ENCODE measurements around the gene SMARCAL1.

The SMARCAL1 gene

DNA sequence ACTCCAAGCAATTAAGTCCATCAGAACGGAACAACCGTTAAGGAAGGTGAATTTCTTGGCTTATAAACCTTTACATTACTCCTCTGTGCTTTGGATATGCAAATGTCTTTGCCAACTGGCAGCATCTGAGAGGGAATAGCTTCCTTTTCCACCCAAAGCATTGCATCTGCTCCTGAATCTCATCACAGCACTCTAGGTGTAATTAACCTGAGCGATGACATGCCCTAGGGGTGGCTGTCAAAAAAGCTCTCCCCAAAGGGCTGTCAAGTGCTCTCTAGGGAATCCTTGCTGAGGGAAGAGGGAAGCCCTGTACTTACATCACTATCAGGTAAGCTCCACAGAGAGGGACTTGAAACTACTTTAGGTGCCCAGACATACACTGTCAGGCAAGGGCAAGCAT, 5.5 kb upstream of the SMARCAL1 start:
- H3K4me3 ChIP-seq (ENCODE audit: low read depth, low read length), result no peak overlapping the region
- TF ChIP-seq, protein P1, sequence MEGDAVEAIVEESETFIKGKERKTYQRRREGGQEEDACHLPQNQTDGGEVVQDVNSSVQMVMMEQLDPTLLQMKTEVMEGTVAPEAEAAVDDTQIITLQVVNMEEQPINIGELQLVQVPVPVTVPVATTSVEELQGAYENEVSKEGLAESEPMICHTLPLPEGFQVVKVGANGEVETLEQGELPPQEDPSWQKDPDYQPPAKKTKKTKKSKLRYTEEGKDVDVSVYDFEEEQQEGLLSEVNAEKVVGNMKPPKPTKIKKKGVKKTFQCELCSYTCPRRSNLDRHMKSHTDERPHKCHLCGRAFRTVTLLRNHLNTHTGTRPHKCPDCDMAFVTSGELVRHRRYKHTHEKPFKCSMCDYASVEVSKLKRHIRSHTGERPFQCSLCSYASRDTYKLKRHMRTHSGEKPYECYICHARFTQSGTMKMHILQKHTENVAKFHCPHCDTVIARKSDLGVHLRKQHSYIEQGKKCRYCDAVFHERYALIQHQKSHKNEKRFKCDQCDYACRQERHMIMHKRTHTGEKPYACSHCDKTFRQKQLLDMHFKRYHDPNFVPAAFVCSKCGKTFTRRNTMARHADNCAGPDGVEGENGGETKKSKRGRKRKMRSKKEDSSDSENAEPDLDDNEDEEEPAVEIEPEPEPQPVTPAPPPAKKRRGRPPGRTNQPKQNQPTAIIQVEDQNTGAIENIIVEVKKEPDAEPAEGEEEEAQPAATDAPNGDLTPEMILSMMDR (IDR thresholded peaks at IDR 0.05; ENCODE audit: control insufficient read depth, extremely low read depth, insufficient read depth), result no peak
- no peak for DNase-seq (ENCODE audit: low read depth)

DNA sequence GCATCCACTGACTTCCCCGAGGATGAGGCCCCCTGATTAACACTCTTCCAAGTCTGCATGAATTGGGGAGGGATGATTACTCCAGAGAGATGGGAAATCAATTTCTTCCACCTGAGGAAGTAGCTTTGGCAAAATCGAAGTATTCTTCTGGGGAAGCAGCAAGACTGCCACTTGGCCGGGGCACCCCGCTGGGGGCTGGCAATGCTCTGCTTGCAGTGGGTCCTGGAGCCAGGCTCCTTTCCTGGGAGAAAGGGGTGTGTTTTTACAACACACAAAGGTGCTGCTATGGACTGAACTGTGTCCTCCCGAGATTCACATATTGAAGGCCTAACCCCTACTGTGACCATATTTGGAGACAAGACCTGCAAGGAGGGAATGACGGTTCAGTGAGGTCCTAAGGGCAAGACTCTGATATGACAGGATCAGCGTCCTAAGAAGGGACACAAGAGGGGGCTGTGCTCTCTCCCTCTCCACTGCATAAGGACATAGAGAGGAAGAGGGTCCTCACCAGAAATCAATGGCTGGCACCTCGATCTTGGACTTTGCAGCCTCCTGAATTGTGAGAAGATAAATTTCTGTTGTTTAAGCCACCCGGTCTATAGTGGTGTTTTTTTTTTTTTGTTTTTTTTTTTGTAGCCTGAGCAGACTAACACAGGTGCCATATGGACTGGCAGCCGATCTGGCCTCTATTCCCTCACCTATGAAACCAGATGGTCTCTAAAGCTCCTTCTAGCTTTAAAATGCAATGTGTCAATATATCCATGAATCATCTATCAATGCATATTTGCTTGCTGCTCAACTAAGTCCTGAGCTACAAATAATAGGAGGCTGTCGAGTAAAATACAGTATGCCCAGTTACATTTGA, 3.6 kb upstream of the SMARCAL1 start:
- DNase-seq (ENCODE audit: low read depth), result no peak
- H3K4me3 ChIP-seq (ENCODE audit: low read depth, low read length), result no peak overlapping the region
- TF ChIP-seq, protein P1 (IDR thresholded peaks at IDR 0.05; ENCODE audit: control insufficient read depth, extremely low read depth, insufficient read depth), result no peak

DNA sequence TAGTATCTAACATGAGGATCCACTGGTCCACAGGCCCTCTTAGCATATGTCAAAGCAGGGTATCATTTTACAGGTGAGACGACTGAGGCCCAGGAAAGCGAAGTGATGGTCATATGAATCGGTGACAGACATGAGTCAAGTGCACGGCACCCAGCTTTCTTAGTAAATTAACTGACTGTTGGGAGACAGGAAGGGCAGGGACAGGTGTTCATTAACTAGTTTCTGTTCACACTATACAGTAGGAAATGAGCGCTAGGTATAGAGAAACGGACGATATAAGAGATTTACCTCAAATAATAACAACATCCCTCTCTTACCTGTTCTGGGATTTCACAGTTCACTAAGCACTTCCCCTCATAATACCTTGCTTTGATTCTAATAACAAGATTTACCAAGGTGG, 1.7 kb upstream of the SMARCAL1 start:
- no peak for DNase-seq (ENCODE audit: low read depth)
- no peak overlapping the region for H3K4me3 ChIP-seq (ENCODE audit: low read depth, low read length)
- TF ChIP-seq, protein P1 (IDR thresholded peaks at IDR 0.05; ENCODE audit: control insufficient read depth, extremely low read depth, insufficient read depth), result no peak

DNA sequence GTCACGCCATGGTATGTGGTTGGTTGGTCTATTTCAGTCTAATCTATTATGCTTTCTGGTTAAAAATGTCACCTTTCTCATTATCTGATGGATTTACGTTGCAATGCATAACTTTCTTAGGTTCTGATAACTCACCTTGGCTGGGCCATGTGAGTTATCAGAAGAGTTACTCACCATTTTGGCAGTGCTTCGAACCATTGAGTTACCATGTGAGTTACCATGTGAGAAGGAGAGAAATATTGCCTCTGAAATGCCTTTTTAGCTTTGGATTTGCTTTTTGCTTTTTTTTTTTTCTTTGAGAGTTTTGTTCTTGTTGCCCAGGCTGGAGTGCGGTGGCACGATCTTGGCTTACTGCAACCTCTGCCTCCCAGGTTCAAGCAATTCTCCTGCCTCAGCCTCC, 1.6 kb downstream of the SMARCAL1 start:
- TF ChIP-seq, protein P1 (IDR thresholded peaks at IDR 0.05; ENCODE audit: control insufficient read depth, extremely low read depth, insufficient read depth), result no peak
- no peak overlapping the region for H3K4me3 ChIP-seq (ENCODE audit: low read depth, low read length)
- DNase-seq (ENCODE audit: low read depth), result no peak

DNA sequence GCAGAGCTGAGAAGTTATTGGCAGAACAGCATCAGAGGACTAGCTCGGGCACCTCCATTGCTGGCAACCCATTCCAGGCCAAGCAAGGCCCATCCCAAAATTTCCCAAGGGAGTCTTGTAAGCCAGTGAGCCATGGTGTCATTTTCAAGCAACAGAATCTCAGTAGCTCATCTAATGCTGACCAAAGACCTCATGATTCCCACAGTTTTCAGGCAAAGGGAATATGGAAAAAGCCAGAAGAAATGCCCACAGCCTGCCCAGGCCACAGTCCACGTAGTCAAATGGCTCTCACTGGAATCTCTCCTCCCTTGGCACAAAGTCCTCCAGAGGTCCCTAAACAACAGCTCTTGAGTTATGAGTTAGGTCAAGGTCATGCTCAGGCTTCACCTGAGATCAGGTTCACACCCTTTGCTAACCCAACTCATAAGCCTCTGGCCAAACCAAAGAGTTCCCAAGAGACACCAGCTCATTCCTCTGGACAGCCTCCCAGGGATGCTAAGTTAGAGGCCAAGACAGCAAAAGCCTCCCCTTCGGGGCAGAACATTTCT, 2.6 kb downstream of the SMARCAL1 start:
- H3K4me3 ChIP-seq (ENCODE audit: low read depth, low read length), result no peak overlapping the region
- TF ChIP-seq, protein P1 (IDR thresholded peaks at IDR 0.05; ENCODE audit: control insufficient read depth, extremely low read depth, insufficient read depth), result no peak
- no peak for DNase-seq (ENCODE audit: low read depth)

DNA sequence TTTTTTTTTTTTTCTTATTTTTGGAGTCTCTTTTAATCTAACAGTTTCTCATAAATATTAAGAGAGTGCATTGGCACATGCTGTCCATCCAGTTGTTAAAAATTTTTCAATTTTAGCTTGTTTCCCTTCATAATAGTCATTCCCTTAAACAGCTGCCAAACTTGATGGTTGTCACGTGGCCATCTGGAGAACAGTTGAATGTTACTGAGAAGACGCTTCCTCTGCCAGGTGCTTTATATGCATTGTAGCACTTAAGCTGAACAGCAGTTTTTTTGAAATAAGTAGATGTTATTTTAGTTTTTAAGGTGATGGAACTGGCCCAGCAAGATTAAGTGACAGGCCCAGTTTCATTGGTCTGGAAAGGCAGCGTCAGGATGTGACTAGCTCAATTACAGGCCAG, 3.3 kb downstream of the SMARCAL1 start:
- no peak for DNase-seq (ENCODE audit: low read depth)
- TF ChIP-seq, protein P1 (IDR thresholded peaks at IDR 0.05; ENCODE audit: control insufficient read depth, extremely low read depth, insufficient read depth), result no peak
- H3K4me3 ChIP-seq (ENCODE audit: low read depth, low read length), result no peak overlapping the region

All from LNCaP clone FGC (cell line).